ENCODE measurements around the gene CDH8. TPM values are rescaled to one million over a fixed set of nuclear protein-coding genes. Genes with fewer than 3 reads are reported as not detected.

CDH8 gene
- total RNA-seq, 1 donor from 2014 or later, result not detected

DNA sequence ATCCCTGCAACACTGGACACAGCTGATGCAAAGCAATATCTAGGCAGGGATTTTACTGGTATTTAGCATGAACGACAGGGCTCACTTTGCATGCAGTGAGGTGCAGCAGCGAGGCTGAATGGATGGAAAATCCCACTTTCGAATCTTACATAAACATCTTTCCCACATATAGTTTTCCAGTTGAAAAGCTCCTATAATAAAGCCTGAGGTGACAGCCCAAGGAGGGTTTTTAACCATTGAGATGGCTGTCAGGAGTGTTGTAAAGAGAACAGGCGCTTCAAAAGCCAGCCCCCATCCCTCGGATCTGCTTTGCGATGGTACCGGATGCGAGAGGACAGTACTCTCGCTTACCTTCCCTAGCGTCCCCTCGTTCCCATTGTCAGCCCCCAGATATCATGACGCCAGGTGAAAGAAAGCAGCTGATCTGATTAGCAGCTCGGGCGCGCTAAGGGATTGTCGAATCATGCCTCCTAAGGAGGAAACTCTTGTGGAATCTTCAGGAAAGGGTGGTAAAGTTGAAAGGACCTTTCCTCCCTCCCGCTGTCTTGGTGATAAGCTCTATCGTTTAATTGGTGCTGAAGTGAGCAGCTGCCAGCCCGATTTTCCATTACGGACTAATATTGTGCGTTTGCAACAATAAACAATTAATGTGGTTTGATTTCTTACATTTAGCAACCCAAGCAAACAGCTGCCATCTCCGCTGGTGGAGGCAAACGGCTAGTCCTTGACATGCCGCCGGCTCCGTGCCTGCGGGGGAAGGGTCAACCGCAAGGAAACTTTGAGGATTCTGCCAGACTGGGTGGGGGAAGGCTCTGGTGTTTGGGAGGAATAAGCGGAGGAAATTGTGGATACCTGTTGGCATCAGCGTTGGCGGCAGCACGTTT is 1.8 kb downstream of the CDH8 start:
- DNase-seq (ENCODE audit: low spot score), result no peak

GRCh38 chr16:62033065-62033464 is 3.2 kb downstream of the CDH8 start:
- no peak for DNase-seq (ENCODE audit: low spot score)

- DNase-seq (ENCODE audit: low spot score), result no peak
These were observed 6.3 kb downstream of the CDH8 start for GRCh38 chr16:62029947-62030346.

DNA sequence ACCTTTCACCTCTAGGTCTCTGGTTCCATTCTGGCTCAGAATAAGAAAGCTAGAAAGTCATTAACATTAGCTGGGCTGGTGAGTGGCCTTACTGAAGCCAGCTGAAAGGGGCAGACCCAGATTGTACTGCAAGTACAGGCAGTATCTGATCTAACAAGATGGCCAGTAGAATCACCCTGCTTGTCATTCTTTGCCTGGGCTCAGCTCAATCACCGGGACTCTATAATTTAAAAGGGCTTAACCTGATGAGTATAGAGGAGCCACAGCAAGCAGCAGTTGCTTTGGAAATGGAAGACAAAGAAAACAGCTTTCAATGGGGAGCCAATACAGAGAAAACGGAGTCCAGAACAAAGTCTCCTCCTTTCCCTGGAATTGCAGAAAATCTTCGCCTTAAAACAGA is 13.6 kb downstream of the CDH8 start:
- no peak for DNase-seq (ENCODE audit: low spot score)

DNA sequence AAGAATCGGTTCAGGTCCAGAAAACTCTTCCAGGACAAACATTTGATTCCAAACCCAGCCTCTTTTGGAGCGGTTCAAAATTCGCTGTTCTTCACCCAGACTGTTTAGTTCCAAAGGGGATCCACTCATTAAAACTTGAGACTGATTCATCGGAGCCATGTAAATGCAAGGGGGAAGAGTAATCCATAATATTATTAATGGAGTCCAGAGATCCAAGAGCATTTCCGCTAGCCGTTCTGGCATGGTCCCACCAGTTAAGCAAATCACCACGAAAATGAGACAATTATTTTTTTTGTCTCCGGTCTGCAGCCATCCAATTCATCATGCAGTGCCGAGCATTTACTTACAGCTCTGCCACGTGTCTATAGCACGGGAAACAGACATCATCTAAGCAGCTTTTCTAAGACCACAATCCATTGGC is 15.1 kb downstream of the CDH8 start:
- no peak for DNase-seq (ENCODE audit: low spot score)

DNA sequence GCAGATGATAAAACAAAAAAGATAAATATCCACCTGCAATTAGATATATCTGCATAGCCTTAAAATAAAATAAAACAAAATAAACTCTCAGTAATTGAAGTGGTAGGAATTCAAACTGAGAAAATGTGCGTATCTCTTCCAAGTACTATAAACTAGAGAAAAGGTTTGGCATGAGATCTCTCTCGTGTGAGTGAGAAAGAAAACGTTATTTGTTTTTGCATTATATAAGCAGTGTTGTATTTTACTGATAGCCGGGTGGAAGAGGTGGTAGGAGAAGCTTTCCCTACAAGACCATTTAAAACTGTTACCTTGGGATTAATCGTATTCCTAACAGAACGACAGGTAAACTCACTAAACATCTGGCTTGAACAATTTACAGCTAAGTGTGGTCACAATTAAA is 15.6 kb downstream of the CDH8 start:
- DNase-seq (ENCODE audit: low spot score), result no peak

DNA sequence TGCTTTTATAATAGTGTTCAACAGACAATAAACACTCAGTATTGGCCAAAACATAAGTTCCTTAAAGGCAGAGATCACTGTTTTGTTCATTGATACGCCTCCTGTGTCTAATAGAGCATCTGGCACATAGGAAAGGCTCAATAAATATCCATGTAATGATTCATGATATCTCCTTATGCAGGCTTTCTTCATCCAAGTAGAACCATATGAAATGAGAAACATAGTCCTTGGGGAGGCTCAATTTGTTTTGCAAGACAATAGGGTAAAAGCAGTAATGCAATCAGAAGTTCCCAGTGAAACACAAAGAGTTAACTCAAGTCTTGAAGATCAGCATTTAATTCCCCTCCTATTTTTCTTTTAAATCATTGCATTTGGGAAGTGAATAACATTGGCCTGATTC is 16.4 kb downstream of the CDH8 start:
- no peak for DNase-seq (ENCODE audit: low spot score)

DNA sequence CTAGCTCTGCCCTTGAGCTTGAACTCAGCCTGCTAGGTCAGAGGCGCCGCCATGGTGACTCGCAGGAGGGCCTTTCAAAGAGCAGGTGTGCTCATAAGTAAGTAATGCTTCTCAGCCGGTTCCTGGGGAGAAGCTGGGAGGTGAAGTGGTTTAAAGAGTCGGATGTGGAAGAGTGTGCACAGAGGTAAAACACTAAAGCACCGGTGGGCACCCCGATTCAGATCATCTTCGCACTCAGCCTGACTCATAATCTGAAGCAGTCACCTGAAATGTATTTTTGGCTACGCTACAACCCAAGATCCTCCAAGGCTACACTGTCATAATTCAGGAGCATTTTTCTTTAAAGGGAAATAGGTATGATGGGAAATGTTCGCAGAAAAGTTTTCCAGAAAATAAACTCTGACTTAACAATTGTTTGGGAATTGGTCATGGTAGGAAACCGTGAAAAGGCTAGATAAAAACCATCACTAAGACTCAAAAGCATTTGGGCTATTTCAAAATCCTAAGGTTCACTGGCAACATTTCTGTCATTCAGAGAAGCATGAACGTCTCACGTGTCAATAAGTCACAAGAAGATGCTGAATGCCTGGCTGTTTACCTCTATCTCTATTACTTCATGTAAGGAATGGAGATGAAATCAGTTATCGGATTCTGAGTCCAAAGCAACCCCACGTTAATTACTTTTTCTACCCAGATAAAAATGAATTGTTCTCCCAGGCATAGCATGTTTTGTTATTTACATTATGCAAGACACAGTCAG is 17.8 kb downstream of the CDH8 start:
- DNase-seq (ENCODE audit: low spot score), result no peak

DNA sequence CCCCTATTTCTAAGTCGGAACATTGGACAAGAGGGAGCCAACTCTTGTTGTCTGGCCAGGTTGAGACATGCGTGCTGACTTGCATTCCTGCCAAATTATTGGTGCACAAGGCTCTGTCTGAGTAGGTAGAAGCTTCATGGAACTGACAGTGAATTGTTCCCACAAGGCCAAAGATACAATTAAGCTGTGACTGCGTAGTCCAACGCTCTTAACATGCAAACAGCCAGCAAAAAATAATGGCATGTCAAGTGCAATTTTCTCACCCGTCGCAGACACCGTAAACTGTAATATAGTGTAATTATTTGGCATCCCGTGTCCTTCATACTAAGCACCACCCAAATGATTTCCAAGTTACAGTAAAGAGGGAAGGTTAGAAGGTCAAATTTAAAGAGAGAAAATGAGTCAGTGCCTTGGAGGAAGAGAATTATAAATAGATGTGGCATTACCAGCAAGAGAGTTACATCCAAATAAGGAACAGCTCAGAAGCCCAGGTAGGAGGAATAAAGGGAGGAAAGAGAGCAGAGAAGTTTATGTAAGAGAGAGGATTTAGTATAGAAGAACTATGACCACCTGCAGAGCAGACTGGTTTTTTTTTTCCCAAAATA is 21.8 kb downstream of the CDH8 start:
- no peak for DNase-seq (ENCODE audit: low spot score)

- DNase-seq (ENCODE audit: low spot score), result no peak
These were observed 26.1 kb downstream of the CDH8 start for GRCh38 chr16:62010186-62010585.

DNA sequence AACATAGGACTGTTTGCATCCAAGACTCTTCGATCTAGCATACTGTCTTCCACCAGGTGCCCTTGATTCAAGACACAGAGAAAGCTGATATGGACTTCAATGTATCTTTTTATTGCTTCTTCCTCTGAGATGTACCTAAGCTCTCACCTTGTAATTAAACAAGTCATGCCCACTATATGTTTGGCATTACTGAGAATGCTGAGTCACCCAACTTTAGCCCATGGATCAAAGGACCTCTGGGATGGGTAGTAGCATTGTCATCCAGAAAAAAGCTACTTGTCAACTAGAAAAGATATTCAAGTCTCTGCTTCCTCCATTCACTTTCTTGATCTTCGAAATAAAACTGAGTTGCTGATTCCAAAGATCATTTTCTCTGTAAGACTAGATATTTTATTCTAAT is 37.8 kb downstream of the CDH8 start:
- DNase-seq (ENCODE audit: low spot score), result no peak

GRCh38 chr16:61993108-61993507 is 43.1 kb downstream of the CDH8 start:
- no peak for DNase-seq (ENCODE audit: low spot score)

DNA sequence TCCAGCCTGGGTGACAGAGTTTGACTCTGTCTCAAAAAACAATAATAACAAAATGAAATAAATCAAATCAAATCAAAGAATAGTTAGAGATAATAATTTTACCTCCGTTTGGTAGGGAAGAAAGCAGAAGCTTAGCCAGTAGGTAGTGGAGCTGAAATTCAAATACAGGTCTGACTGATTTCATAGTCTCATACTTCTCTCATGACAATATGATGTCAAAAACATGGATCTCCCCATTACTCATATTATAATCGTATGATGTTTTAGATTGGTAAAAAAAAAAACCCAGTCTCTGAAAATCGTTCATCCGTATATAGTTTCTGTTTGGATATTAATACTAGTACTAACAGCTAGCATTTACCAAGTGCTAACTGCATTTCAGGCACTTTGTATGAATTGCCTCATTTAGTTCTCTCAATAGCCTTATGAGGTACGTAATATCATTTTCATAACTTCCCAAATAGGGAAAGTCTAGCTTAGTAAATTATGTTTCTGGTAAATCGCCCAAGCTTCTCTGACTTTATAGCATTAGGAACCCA is 48.7 kb downstream of the CDH8 start:
- DNase-seq (ENCODE audit: low spot score), result no peak

DNA sequence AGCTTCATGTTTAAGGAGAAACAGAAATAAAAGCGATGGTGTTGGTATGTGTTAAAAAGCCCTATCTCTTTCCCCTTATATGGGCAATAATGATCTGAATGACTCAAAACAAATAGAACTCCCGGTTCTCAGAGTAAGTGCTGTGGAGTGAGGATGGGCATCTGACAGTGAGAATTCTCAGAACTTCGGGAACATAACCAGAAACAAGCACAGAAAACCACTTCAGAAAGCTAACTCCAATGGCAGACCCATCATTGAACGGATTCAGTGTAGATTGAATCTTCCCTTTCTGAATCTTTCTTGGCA is 67.2 kb downstream of the CDH8 start:
- no peak for DNase-seq (ENCODE audit: low spot score)

DNA sequence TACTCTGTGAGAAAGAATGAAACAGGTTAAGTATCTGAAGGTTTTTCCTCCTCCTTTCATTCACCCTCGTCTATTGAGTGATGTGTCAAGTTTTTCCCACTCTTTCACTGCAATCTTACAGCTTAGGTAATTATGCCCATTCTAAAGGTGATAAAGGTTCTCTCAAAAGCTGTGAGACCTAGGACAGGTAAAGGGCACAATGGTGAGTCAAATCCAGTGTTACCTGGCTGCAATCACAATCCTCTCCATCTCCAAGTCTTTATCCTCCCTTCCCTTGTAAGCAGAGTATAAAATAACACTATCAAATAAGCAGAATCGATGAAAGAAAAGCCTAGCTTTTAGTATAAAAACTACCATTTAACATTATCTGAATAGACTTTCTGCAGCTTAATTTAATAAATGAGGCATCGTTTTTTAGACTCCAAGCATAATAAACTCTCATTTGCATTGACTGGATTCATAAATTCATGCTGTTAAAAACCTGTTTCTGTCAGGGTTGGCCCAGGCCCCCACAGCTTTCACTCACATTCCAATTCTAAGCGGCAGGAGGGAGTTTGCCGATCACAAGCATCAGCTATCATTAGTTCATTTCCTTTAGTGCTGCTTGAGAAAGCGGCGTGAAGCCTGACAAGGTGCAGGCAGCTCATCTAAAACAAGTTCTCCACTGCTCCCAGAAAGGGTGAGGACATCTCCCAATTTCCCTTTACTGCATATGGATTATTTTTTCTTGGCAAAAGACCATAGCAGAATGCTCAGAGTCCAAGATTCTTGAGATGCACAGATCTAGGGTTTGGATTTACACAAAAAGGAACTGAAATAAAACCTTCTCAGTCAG is 67.8 kb downstream of the CDH8 start:
- DNase-seq (ENCODE audit: low spot score), result no peak

GRCh38 chr16:61957075-61957855 is 79.0 kb downstream of the CDH8 start:
- DNase-seq (ENCODE audit: low spot score), result no peak

- DNase-seq (ENCODE audit: low spot score), result no peak
These were observed 83.4 kb downstream of the CDH8 start for GRCh38 chr16:61952841-61953240.

DNA sequence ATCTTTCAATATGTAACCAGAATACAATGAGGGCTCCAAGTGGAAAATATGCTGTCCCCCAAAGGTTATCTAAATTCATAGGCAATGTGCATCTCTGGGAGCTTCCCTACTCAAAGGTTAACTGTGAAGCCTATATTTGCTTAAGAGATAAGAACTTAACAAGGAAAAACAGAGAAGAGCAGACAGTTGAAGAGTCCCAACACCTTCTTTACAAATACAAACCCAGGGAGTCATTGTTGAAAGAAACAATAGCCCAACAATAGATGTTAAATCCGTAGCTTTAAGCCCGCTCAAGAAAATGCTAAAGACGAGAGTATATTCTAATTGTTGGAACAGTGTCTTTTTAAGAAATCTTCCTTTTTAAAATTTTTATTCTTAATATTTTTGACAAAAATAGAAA is 87.8 kb downstream of the CDH8 start:
- no peak for DNase-seq (ENCODE audit: low spot score)

GRCh38 chr16:61946019-61946418 is 90.2 kb downstream of the CDH8 start:
- no peak for DNase-seq (ENCODE audit: low spot score)

DNA sequence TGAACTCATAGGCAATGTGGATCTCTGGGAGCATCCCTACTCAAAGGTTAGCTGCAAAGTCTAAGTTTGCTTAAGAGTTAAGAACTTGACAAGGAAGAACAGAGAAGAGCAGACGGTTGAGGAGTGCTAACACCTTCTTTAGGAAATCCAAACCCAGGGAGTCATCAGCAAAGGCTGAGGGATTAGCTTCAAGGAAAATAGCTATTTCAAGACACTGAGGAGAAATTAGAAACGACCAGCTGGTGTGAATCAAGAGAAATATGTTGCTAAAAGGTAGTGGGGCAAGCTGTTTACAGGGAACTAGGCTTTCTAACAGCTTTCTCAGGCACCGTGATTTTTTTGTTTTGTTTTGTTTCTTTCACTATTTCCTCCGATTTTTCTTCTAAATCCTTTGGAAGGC is 90.7 kb downstream of the CDH8 start:
- DNase-seq (ENCODE audit: low spot score), result no peak
